Activated CD4-positive, alpha-beta T cell treated with anti-CD3 and anti-CD28 coated beads for 36 hours (primary cell): ENCODE data around the gene EPHB3. TPM values are rescaled to one million over a fixed set of nuclear protein-coding genes. Genes with fewer than 3 reads are reported as not detected.

Source experiments
- ATAC-seq: fragments of 200-7000 bp; cut with Tn5 transposase; one replicate; pipeline ENCODE4 v1.10.0; 2021; ENCODE audit warnings: mild to moderate bottlenecking, moderate library complexity
- CTCF ChIA-PET: fragments of 350-600 bp; sonication (Branson Sonifier 250); formaldehyde crosslinking; loops from one replicate; lab custom pipeline; 2021; ENCODE audit warnings: antibody characterized with exemption; lab: Charles Lee
- POLR2A ChIA-PET: fragments of 350-600 bp; sonication (Branson Sonifier 250); formaldehyde crosslinking; loops from one replicate; lab custom pipeline; 2021; ENCODE audit warnings: antibody characterized with exemption, inconsistent platforms; lab: Charles Lee
- DNase-seq: peaks from one replicate; pipeline ENCODE4 v3.0.0-alpha.2; 2020
- H3K27ac Mint-ChIP-seq: one replicate; pipeline ENCODE4 v1.8.0; 2021; ENCODE audit warnings: mixed read lengths
- H3K27me3 Mint-ChIP-seq: one replicate; pipeline ENCODE4 v1.8.0; 2021; ENCODE audit warnings: mixed read lengths
- H3K36me3 Mint-ChIP-seq: one replicate; pipeline ENCODE4 v1.8.0; 2021; ENCODE audit warnings: low read depth, mixed read lengths
- H3K4me1 Mint-ChIP-seq: one replicate; pipeline ENCODE4 v1.8.0; 2021; ENCODE audit warnings: mixed read lengths
- H3K4me3 Mint-ChIP-seq: one replicate; pipeline ENCODE4 v1.8.0; 2021; ENCODE audit warnings: mild to moderate bottlenecking, moderate library complexity, mixed read lengths
- H3K9me3 Mint-ChIP-seq: one replicate; pipeline ENCODE4 v1.8.0; 2021; ENCODE audit warnings: low read depth, mixed read lengths
- intact Hi-C, 2 experiments: fragments of 100-400 bp; cut with DNase I in 1 of 2; cut with micrococcal nuclease in 1 of 2; formaldehyde crosslinking; loops; one replicate each; pipeline versions ENCODE4 v1.14.2 to v1.15.1; 2022 to 2024; cut with DNase I, micrococcal nuclease
- total RNA-seq, 2 experiments: library from RNA; stranded (reverse); gene quantifications; one replicate each; pipeline ENCODE4 v1.2.3, GENCODE V29; 2021

The EPHB3 gene
- total RNA-seq, 2 experiments from 2014 or later = not detected

DNA sequence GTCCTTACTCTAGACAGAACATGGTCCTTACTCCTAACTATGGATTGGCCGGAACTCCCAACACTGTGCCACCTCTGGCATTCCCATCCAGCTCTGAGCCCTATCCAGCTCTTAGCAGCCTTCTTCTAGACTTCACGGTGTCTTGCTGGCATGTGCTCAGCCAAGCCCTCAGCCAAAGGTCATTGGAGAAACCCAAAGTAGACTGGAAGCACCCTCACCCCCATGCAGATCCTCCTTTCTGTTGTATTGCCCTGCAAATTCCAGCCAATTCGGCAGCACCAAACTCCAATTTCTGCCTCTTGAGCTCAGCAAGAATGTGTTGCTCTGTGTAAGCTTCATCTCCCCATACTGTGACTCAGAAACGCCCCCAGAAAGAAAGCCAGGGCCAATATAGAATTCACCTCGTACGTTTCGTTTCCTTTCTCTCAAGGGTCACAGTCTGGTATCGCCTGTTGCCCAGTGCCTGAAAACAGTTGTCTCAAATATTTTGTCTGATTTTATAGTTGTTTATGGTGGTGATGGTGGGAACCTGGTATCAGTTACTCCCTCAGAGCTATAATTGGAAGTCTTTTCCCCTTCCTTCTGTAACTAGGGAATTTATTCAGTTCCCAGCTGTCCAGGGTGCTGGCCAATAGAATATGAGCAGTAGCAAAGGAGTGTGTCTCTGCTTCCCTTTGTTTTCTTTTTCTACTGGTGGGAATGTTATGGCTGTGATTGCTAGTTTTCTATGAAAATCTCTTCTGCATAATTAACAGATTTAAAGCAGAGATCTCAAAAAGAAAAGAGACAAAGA lies 28.4 kb upstream of the EPHB3 start:
- intact Hi-C loops = no loop called here
- ATAC-seq (no peak), DNase-seq (no peak)
- ChIA-PET CTCF (interaction anchor here (0.6 to 1.0 kb wide), 5 partner anchors 8 to 162 kb away, joined by 3 read pairs; no protein-coding TSS in a partner anchor), POLR2A (no interaction called here)
- Mint-ChIP-seq H3K4me1 (no peaks in the 10 kb centered on the region), H3K4me3 (no peak overlapping the region), H3K9me3 (no peaks in the 10 kb centered on the region), H3K36me3 (no peaks in the 10 kb centered on the region), H3K27me3 (peaks cover 15% of the 10 kb centered on the region), H3K27ac (no peak overlapping the region)

DNA sequence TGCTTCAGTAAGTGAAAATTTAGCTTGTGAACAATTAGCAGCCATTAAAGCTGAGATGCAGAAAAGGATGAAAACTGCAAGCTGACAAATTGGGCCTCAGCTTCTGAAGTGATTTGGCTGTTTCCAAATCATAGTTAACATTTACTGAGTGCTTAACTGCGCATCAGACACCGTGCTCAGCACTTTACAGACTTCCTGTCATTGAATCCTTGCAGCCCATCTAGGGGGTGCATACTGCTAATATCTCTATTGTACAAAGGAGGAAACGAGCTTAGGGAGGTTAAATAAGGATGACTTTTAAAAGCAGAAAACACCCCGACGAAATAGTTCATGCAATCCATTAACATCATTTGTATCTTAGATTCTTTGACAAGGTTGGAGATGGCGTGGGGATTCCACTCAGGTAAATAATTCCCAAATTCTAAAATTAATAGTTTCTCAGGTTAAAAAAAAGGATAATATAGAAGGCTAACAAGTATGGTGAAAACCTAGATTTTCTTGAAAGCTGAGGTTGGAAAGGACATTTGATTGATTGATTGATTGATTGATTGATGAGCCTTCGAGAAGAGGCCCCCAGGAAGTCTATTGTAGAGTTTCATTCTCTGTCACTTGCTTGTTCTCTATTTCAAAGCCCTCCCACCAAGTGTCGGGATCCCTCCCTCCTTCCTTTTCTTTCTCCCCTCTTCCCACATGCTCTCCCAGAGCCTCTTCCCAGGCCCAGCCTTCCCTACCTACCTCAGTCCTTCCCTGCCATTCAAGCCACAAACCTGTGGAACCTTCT lies 23.5 kb upstream of the EPHB3 start:
- Mint-ChIP-seq H3K4me3 (no peak overlapping the region), H3K36me3 (no peaks in the 10 kb centered on the region), H3K27ac (no peak overlapping the region), H3K4me1 (peaks cover 2% of the 10 kb centered on the region), H3K27me3 (peaks cover 2% of the 10 kb centered on the region), H3K9me3 (no peaks in the 10 kb centered on the region)
- ATAC-seq = no peak
- CTCF ChIA-PET = interaction anchor here (0.8 to 11.3 kb wide), 11 partner anchors 11 to 167 kb away, joined by 3 to 128 read pairs (median 4); partner anchors contain the start of gene EPHB3
- intact Hi-C loops = no loop called here
- DNase-seq = no peak
- POLR2A ChIA-PET = no interaction called here

DNA sequence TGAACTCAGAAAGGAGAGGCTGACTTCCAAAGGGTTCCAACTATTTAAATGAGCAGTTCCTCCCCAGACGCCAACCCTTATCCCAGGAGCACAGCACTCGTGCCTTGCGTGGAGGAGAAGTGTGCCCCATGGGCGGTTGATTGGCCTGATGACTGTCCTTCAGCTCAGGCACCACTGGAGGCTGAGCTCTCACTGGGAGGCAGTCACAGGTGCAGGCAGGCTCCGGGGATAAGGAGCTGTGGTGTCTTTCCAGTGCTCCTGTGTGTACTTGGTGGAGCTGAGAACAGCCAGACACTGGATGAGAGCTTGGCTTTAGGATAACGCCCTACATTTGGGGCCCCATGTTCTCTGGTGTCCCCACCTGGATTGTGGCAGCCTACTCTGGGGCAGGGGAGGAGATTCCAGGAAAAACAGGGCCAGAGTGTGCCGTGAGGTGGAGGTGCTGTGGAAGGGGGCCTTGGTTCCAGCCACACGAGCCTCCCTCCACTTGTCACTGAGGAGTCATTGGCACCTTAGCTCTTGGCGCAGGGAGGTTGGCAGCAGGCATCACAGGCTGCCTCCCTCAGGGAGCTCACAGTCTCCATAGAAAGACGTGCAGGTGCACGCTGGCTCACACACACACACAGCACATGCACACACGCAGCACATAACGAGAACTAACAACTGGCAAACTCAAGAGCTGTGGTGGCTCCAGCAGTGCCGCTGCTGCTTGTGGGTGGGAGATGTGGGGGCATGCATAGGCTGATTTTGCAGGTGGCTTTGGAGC lies 22.7 kb upstream of the EPHB3 start:
- H3K9me3 Mint-ChIP-seq = no peaks in the 10 kb centered on the region
- CTCF ChIA-PET = interaction anchor here (0.6 to 11.3 kb wide), 13 partner anchors 10 to 773 kb away, joined by 3 to 128 read pairs (median 4); partner anchors contain the start of gene EPHB3

DNA sequence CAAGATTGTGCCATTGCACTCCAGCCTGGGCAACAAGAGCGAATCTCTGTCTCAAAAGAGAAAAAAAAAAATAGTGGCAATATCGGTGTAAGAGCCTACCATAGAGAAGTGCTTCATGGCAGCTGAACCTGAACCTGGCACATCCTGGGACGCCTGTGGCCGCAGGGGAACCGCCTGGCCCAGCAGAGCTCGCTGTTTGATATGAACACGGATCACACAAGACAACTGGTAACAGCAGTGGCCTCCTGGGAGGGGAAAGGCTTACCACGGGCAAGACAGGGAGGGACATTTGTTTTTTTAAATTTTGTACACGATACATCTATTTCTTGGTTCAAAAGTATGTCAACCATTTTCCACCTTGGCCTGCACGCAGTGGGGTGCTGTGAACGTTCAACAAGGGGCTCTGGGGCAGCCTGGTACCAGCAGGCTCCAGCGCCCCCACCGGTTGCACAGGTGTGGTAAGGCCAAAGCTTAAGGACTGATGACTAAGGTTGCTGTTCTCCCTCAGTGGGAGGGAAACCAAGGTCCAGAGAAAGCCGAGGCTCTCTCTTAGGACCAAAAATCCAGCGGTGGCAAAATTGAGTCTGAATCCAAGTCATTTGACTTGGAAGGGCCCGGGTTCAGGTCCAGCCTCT lies 21.7 kb upstream of the EPHB3 start:
- ChIA-PET POLR2A (interaction anchor here (0.6 kb wide), 1 partner anchor 70 kb away, joined by 4 read pairs; no protein-coding TSS in a partner anchor), CTCF (interaction anchor here (0.7 to 11.3 kb wide), 16 partner anchors 11 to 643 kb away, joined by 3 to 128 read pairs (median 4); partner anchors contain the start of gene EPHB3)
- Mint-ChIP-seq H3K4me1 (peaks cover 10% of the 10 kb centered on the region), H3K27ac (no peak overlapping the region), H3K36me3 (no peaks in the 10 kb centered on the region), H3K9me3 (no peaks in the 10 kb centered on the region), H3K4me3 (no peak overlapping the region), H3K27me3 (peaks cover 7% of the 10 kb centered on the region)
- ATAC-seq = no peak
- intact Hi-C loops = loop anchor here in 1 of 2 experiments (5.0 kb wide), 1 partner anchor 643 kb away; no protein-coding TSS in a partner anchor
- no peak for DNase-seq

More for the DNA sequence above, 22.7 kb upstream of the EPHB3 start:
- no peak for DNase-seq
- peaks cover 6% of the 10 kb centered on the region for H3K4me1 Mint-ChIP-seq
- intact Hi-C loops = no loop called here
- no peaks in the 10 kb centered on the region for H3K36me3 Mint-ChIP-seq
- POLR2A ChIA-PET = interaction anchor here (0.6 kb wide), 1 partner anchor 69 kb away, joined by 4 read pairs; no protein-coding TSS in a partner anchor
- no peak overlapping the region for H3K27ac Mint-ChIP-seq
- no peak for ATAC-seq
- H3K4me3 Mint-ChIP-seq = no peak overlapping the region
- peaks cover 7% of the 10 kb centered on the region for H3K27me3 Mint-ChIP-seq

DNA sequence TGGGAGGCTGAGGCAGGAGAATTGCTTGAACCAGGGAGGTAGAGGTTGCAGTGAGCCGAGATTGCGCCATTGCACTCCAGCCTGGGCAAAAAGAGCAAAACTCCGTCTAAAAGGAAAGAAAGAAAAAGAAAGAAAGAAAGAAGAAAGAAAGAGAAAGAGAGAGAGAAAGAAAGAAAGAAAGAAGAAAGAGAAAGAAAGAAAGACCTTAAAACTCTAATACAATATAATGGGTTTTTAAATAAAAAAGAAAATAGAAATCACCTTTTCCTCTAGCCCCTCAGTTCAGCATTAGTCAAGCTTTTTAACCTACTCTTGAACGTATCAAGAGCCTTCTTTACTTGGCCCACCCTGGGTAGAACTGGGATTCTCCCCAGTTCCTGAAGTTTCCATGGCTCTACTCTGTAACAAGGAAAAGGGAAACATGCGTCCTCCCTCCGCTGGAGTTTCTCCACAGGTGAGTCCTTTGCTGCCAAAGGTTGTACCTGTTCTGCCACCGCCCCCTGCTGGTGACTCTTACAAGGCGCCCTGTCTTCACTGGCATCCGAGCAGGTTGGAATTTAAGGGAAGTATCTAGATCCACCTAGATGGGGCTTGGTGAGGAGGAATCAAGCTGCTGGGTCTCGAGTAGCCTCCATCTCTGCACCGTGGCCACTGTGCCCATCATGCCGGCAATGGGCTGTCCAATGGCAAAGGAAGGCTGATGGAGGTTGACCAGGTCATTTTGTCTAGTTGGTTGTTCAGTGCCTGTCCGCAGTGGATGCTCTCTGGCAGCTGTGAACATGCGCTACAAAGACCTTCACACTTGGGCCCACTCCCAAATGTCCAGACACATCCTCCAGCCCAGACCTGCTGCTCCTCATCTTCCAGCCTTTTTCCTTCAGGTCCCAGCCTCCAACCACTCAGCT lies 20.6 kb upstream of the EPHB3 start:
- Mint-ChIP-seq H3K4me3 (no peak overlapping the region), H3K27me3 (peaks cover 7% of the 10 kb centered on the region), H3K36me3 (no peaks in the 10 kb centered on the region), H3K4me1 (peaks cover 10% of the 10 kb centered on the region), H3K9me3 (no peaks in the 10 kb centered on the region), H3K27ac (no peak overlapping the region)
- CTCF ChIA-PET = interaction anchor here (0.6 to 11.3 kb wide), 29 partner anchors 8 to 244 kb away, joined by 3 to 128 read pairs (median 4); partner anchors contain the start of genes CLCN2 and POLR2H
- ATAC-seq (peak; percentile 74), DNase-seq (peak; percentile 90)
- POLR2A ChIA-PET = no interaction called here
- intact Hi-C loops = loop anchor here (1.0 to 5.0 kb wide), 4 partner anchors 72 to 644 kb away; no protein-coding TSS in a partner anchor

DNA sequence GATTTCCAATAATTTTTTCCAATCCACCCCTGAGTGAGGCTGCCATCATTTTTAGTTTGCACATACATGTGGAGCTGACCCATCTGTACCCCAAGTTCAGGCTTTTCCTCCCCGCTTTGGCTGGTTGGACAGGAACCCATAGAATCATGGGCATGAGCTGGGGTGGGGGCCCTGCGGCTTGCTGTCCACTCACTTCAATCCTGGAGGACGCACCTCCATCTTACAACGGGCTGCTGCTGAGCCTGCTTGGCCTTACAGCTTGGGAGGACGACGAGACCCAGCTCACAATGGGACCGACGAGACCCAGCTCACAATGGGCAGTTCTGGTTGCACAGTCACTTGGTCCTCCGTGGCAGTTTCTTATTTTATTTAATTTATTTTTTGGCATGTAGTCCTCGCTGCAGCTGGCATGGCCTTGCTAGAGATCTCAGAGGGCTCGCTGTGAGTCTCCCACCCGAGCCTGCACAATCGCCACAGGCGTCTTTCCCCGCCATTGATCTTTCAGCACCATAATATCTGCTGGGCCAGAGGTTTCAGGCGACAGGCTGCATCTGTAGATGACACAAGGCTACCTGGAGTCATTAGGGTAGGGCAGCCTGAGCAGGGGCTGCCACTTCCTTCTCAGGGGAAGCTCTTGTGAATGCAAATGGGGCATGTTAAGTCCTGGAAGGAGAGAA lies 19.6 kb upstream of the EPHB3 start:
- Mint-ChIP-seq H3K27ac (no peak overlapping the region), H3K4me1 (peaks cover 10% of the 10 kb centered on the region), H3K36me3 (no peaks in the 10 kb centered on the region), H3K9me3 (no peaks in the 10 kb centered on the region), H3K27me3 (peaks cover 7% of the 10 kb centered on the region), H3K4me3 (no peak overlapping the region)
- intact Hi-C loops = loop anchor here (1.0 to 5.0 kb wide), 4 partner anchors 73 to 645 kb away; no protein-coding TSS in a partner anchor
- ChIA-PET POLR2A (interaction anchor here (0.6 kb wide), 1 partner anchor 1005 kb away, joined by 3 read pairs; no protein-coding TSS in a partner anchor), CTCF (interaction anchor here (0.6 to 11.3 kb wide), 25 partner anchors 10 to 1587 kb away, joined by 3 to 128 read pairs (median 4); partner anchors contain the start of genes CLCN2, FAM131A and POLR2H)
- ATAC-seq (no peak), DNase-seq (no peak)

DNA sequence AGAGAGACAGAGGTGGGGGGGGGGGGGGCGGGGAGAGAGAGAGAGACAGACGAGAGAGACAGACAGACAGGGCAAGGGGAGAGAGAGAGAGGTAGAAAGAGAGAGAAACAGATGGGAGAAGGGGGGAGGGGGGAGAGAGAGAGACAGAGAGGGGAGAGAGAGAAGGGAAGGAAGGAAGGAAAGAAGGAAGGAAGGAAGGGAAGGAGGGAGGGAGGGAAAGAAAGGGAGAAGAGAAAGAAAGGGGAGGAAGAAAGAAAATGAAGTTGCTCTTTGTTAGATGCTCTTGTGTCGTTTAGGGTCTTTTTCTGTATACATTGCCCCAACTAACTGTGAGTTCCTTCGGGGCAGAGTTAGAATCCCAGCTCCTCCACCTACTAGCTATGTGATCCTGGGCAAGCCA lies 19.0 kb upstream of the EPHB3 start:
- ATAC-seq (no peak), DNase-seq (no peak)
- H3K4me3 Mint-ChIP-seq = no peak overlapping the region
- H3K27me3 Mint-ChIP-seq = peaks cover 7% of the 10 kb centered on the region
- H3K4me1 Mint-ChIP-seq = peaks cover 10% of the 10 kb centered on the region
- no peaks in the 10 kb centered on the region for H3K36me3 Mint-ChIP-seq
- CTCF ChIA-PET = interaction anchor here (0.7 to 11.3 kb wide), 16 partner anchors 9 to 205 kb away, joined by 3 to 128 read pairs (median 4); partner anchors contain the start of gene FAM131A
- no peak overlapping the region for H3K27ac Mint-ChIP-seq
- POLR2A ChIA-PET = interaction anchor here (0.6 kb wide), 1 partner anchor 1004 kb away, joined by 3 read pairs; no protein-coding TSS in a partner anchor
- intact Hi-C loops = loop anchor here in 1 of 2 experiments (5.0 kb wide), 1 partner anchor 645 kb away; no protein-coding TSS in a partner anchor
- no peaks in the 10 kb centered on the region for H3K9me3 Mint-ChIP-seq

DNA sequence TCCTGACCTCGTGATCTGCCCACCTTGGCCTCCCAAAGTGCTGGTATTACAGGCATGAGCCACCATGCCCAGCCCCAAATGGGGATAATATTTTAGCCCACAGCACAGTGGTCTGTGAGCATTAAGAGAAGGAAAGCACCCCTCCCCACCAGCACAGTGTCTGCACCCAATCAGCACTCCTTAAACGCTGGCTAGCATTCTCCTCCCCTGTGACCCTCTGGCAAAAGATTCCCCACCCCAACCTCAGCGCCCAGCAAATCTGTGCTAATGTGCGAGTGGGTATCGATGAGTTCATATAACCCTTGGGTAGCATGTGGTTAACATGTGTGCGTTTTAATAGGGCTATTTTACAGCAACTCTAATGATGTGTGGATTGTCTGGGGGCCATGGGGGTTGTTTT lies 18.3 kb upstream of the EPHB3 start:
- intact Hi-C loops = loop anchor here in 1 of 2 experiments (5.0 kb wide), 1 partner anchor 646 kb away; no protein-coding TSS in a partner anchor
- H3K27ac Mint-ChIP-seq = no peak overlapping the region
- no peak for DNase-seq
- ChIA-PET POLR2A (no interaction called here), CTCF (interaction anchor here (0.5 to 11.3 kb wide), 7 partner anchors 9 to 172 kb away, joined by 3 to 128 read pairs (median 6); partner anchors contain the start of gene EPHB3)
- no peak for ATAC-seq
- H3K4me3 Mint-ChIP-seq = no peak overlapping the region
- no peaks in the 10 kb centered on the region for H3K9me3 Mint-ChIP-seq
- H3K4me1 Mint-ChIP-seq = peaks cover 10% of the 10 kb centered on the region
- no peaks in the 10 kb centered on the region for H3K36me3 Mint-ChIP-seq
- peaks cover 7% of the 10 kb centered on the region for H3K27me3 Mint-ChIP-seq
